H1 (cell line): Measurements from ENCODE around the gene ODC1.

Experiments
- NRF1 ChIP-seq: IDR thresholded peaks from 2 replicates; pipeline ENCODE4 v1.6.1; 2011; ENCODE audit warnings: mild to moderate bottlenecking, low read depth, low read length, improper control_type of control experiment
- POLR2A ChIP-seq, 2 experiments: IDR thresholded peaks; 1 replicate in 1 of 2; 2 replicates in 1 of 2; pipeline ENCODE4 v1.6.1; 2011; ENCODE audit warnings: low read depth in 2 of 2, low read length in 2 of 2, mild to moderate bottlenecking in 2 of 2; ENCODE audit errors: control extremely low read depth in 1 of 2
- SP2 ChIP-seq: IDR thresholded peaks from 2 replicates; pipeline ENCODE4 v1.6.1; 2012; ENCODE audit warnings: mild to moderate bottlenecking, low read length, inconsistent platforms
- TEAD4 ChIP-seq: IDR thresholded peaks from 2 replicates; pipeline ENCODE4 v1.6.1; 2012; ENCODE audit warnings: low read depth, low read length, inconsistent platforms, mixed read lengths
- ZNF274 ChIP-seq: IDR thresholded peaks from 2 replicates; pipeline ENCODE4 v1.7.0; 2012; ENCODE audit warnings: low read length, borderline replicate concordance; ENCODE audit errors: extremely low read depth

DNA sequence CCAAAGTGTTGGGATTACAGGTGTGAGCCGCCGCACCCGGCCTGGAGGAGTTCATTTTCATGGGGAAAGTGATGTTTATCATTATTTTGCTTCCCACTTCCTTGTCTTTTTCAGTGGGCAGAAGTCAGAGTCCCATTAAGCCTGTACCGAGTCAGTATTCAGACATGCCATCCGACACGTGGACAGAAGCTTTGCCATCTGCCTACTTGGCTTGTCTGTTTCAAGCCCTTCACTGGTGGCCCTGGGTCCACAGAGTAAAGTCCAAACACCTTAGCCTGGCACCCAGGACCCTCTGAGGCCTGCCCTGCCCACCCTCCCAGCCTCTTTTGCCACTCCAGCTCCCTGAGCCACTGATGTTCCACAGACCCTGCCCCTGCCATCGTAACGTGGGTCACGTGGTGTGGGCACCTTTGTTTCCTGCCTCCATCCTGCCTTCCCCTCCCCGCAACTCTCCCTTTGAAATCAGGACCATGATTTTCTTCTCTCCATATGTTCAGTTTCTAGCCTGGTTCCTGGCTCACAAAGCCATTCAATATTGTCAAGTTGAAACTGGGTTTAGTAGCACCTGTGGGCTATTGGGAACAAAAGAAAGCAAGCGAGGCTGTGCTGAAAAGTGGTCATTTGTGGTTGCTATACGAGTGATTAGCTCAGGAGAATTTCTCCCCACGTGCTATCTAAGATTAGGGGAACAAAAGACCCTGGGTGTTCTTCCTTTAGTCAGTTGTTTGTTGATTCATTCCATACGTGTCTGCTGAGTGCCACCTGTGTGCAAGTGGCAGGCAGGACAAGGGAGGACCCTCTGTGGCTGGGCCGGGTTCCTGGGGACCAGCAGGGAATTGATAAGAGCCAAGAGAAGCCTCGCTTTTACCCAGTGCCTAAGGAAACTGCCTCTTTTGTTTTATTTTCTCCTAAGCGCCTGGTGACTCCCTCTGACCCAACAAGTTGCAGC lies 5.1 kb upstream of the ODC1 start:
- no peak for TF ChIP-seq ZNF274
- TF ChIP-seq POLR2A (IDR thresholded peaks at IDR 0.05; ENCODE audit: control extremely low read depth in 1 of 2, low read depth in 2 of 2, low read length in 2 of 2), result no peak
- no peak for TF ChIP-seq NRF1
- TF ChIP-seq TEAD4, result no peak
- no peak for TF ChIP-seq SP2
